ENCODE measurements around the gene RDX.

RDX gene

DNA sequence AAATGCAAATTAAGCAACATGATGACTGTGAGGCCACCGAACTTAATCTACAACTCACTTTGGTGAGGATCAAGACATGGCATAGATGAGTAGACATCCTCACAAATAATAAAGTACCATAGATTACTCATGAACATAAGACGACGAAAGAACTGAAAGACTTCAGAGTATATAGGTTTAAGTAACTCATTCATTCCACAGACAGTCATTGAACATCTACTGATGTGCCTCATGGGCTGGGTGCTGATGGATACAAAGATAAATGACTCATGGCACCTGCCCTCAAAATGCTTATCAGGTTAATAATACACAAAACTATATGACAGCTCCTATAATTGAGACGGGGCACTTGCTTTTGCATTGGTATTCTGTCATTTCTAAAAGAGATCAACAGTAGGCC lies 139.9 kb downstream of the RDX start:
- TF ChIP-seq ZFX (IDR thresholded peaks at IDR 0.05; ENCODE audit: borderline replicate concordance): no peak
- TF ChIP-seq, protein P1, sequence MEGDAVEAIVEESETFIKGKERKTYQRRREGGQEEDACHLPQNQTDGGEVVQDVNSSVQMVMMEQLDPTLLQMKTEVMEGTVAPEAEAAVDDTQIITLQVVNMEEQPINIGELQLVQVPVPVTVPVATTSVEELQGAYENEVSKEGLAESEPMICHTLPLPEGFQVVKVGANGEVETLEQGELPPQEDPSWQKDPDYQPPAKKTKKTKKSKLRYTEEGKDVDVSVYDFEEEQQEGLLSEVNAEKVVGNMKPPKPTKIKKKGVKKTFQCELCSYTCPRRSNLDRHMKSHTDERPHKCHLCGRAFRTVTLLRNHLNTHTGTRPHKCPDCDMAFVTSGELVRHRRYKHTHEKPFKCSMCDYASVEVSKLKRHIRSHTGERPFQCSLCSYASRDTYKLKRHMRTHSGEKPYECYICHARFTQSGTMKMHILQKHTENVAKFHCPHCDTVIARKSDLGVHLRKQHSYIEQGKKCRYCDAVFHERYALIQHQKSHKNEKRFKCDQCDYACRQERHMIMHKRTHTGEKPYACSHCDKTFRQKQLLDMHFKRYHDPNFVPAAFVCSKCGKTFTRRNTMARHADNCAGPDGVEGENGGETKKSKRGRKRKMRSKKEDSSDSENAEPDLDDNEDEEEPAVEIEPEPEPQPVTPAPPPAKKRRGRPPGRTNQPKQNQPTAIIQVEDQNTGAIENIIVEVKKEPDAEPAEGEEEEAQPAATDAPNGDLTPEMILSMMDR (IDR thresholded peaks at IDR 0.05): no peak
- H3K27ac ChIP-seq: no peak overlapping the region

DNA sequence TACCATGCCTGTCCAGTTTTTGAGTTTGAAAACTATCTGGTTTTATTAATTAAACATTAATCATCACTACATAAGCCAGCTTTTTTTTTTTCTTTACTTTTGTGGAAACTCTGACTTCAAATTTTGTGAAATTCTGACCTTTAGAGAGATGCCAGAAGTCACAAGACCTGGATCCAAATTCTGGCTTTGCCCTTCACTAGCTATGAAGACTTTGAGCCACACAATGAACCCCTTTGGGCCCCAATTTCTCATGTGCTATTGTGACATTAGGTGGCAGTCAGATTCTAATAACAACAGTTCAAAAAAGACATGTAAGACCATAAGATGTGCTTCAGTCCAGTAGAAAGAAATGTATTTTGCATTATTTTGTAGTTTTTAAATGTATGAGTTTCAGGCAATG lies 142.9 kb downstream of the RDX start:
- H3K27ac ChIP-seq: no peak overlapping the region
- TF ChIP-seq, protein P1 (IDR thresholded peaks at IDR 0.05): no peak
- no peak for TF ChIP-seq ZFX (IDR thresholded peaks at IDR 0.05; ENCODE audit: borderline replicate concordance)

DNA sequence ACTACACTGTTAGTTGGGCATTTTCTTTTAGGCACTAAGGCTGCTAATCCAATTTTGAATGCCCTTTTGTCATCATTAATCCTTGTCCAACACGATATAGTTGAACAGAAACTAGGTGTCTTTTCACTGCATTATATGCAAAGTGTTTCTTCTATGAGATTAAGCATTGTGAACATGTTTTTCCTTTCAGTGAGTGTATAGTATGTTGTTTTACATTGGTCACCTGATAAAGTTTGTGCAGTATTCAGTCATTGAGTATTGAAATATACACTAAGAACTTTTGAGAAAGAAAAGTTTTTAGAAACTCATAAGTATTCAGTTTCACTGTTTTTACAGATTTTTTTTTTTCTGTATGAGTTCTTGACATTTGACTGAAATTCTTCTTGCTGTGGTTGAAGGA lies 144.2 kb downstream of the RDX start:
- TF ChIP-seq ZFX (IDR thresholded peaks at IDR 0.05; ENCODE audit: borderline replicate concordance): no peak
- TF ChIP-seq, protein P1 (IDR thresholded peaks at IDR 0.05): no peak
- no peak overlapping the region for H3K27ac ChIP-seq

DNA sequence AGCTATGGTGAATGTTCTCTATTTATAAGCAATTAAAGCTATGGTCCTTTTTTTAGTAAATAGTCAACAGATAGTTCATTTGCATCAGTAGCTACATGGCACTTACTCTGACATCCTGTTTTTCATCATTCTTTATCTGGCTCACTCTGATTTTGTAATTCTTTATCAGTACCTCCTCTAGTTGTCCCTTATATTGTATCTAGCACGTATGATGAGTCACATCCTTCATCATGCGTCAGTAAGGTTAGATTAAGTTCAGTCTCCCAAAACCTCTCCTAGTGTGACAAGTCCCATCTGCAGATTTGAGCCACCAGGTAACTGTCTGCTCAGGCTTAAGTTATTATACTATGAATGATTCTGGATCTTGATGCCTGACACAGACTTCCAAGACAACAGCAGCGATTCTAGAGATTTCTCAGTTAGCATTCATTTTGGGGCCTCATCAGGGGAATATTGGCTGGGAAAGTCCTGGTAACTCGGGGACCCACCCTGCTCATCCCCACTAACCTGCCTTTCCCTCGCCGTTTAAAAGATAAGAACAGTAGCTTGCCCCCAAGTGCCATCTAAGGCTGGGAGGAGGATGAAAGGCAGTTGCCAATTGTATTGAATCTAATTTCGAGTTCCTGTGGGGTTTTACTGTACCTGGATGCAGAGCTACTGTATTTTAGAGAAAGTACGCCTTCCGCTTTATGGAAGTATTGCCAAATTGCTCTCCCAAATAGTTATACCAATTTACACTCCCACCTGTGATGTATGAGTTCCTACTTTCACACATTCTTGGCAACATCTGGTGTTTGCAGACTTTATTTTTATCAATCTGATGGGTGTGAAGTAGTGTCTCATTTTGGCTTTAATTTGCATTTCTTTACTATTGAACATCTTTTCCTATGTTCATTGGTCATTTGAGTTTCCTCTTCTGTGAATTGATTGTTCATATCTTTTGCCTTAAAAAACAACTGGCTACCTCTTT lies 147.4 kb downstream of the RDX start:
- no peak overlapping the region for H3K27ac ChIP-seq
- no peak for TF ChIP-seq ZFX (IDR thresholded peaks at IDR 0.05; ENCODE audit: borderline replicate concordance)
- TF ChIP-seq, protein P1 (IDR thresholded peaks at IDR 0.05): no peak

DNA sequence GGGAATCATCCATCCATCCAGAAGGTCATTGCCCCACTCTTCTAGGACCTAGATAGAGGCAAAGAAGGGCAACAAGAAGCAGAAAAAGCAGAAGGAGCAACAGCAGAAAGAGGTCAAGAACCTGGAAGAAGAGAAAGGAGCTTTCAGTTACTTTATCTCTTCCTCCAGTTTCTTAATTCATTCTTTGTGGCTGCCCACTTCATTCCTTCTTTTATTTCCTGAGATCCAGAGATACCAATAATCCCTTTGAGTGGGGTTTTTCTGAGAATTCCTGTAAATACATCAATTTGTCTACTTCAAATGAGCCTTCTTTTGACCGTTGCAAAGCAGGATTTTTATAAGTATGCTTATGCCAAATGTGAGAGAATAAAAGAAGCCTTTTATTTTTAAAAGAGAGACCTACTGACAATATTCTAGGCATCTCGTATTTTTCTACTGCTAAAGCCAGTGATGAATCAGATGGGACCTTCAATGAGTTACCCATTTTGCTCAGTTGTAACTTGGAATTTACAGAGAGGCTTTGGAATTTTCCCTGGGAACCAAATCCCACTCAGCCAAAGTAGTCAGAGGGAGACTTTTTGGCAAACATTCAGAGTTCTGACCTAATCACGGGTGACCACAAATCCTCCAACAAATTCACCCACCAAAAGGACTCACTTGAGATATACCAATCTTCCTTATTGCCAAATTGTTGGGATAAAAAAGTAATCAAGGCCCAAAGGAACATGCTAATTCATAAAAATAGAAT lies 148.3 kb downstream of the RDX start:
- no peak overlapping the region for H3K27ac ChIP-seq
- TF ChIP-seq ZFX (IDR thresholded peaks at IDR 0.05; ENCODE audit: borderline replicate concordance): no peak
- TF ChIP-seq, protein P1 (IDR thresholded peaks at IDR 0.05): no peak

DNA sequence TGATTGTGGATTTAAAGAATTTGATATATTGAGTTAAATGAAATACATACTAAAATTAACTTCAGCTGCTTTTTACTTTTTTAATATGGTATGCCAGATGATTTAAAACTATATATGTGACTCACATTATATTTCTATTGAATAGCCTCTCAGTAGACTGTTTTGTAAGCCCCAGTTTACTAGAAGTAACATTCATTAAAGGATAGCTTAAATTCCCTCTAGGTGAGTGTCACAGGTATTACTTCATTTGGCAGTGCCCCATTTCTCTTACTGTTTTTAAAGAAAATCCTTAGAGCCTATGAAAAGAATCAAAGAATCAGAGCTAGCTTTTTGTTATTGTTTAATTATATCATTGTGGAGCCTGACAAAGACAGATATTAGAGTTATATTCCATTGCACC lies 154.6 kb downstream of the RDX start:
- TF ChIP-seq ZFX (IDR thresholded peaks at IDR 0.05; ENCODE audit: borderline replicate concordance): no peak
- TF ChIP-seq, protein P1 (IDR thresholded peaks at IDR 0.05): no peak
- H3K27ac ChIP-seq: no peak overlapping the region

DNA sequence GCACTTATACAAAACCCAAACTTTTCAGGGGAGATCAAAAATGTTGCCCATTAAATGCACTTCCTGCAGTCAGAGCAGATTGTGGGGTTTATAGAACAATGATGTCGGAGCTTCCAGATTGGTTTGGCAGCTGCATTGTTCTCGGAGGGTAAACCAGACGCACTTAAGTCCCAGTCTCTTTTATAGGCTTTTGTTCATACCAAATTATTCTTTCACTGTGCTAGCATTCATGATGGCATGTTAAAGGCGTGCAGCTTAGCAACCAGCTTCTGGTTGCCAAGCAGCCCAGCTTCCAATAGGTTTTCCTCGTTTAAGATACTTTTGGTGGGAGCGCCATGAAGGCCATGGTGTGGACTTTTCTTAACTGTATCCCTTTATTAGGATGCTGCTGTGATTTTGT lies 162.3 kb downstream of the RDX start:
- no peak for TF ChIP-seq ZFX (IDR thresholded peaks at IDR 0.05; ENCODE audit: borderline replicate concordance)
- TF ChIP-seq, protein P1 (IDR thresholded peaks at IDR 0.05): no peak
- H3K27ac ChIP-seq: no peak overlapping the region
